Fibroblast of lung (primary cell): ENCODE results near the gene ADORA1.

Experiments used
- EZH2 ChIP-seq: IDR thresholded peaks from 2 replicates; pipeline ENCODE4 v1.5.1; 2012; ENCODE audit warnings: low read length, control low read depth, mild to moderate bottlenecking; ENCODE audit errors: missing control alignments
- TF ChIP-seq, protein P1 (sequence below), 2 donors: IDR thresholded peaks in 1 of 2; conservative IDR thresholded peaks in 1 of 2; 1 replicate in 1 of 2; 2 replicates in 1 of 2; pipeline ENCODE4 v1.5.1; 2011 to 2012; ENCODE audit warnings: low read length in 2 of 2, control low read depth in 1 of 2, inconsistent platforms in 1 of 2, low read depth in 1 of 2, mild to moderate bottlenecking in 1 of 2

DNA sequence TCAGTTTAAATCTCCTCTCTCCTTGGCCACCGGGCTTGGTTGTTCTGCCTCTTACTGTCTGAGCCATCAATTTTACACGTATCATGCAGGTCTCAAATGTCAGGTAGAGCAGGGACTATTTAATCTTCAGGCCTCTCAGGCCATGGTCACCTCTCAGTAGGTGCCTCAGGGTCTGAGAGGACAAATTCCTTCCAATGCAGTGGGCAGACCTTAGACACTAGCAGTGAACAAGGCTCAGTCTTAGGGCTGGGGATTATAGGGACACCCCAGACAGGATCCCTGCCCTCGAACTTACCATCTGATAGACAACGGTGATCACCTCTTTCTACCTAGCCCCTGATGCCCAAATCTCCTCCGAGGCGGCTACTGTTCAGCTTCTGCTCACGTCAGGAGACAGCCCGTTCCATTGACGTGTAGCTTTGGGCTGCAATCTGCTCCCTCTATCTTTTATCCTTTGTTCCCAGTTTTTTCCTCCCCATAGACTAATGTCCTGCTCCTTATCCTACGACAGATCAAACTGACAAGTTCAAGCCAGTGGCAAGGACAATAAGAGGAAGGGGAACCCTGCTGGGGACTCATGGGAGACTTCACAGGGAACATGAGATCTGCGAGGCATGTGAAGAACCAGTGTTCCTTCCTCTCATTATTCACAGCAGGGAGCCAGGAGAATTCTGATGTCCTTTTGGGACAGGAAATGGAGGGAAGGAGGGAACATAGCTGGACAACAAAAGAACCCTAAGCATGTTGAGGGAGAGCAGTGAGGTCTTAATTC, 40.3 kb upstream of the ADORA1 start:
- TF ChIP-seq, protein P1, sequence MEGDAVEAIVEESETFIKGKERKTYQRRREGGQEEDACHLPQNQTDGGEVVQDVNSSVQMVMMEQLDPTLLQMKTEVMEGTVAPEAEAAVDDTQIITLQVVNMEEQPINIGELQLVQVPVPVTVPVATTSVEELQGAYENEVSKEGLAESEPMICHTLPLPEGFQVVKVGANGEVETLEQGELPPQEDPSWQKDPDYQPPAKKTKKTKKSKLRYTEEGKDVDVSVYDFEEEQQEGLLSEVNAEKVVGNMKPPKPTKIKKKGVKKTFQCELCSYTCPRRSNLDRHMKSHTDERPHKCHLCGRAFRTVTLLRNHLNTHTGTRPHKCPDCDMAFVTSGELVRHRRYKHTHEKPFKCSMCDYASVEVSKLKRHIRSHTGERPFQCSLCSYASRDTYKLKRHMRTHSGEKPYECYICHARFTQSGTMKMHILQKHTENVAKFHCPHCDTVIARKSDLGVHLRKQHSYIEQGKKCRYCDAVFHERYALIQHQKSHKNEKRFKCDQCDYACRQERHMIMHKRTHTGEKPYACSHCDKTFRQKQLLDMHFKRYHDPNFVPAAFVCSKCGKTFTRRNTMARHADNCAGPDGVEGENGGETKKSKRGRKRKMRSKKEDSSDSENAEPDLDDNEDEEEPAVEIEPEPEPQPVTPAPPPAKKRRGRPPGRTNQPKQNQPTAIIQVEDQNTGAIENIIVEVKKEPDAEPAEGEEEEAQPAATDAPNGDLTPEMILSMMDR (conservative IDR thresholded peaks at IDR 0.05 in 1 of 2, IDR thresholded peaks at IDR 0.05 in 1 of 2; ENCODE audit: low read depth in 1 of 2, low read length in 2 of 2): no peak
- TF ChIP-seq EZH2: no peak
